Measurements from ENCODE around the gene ANTKMT. TPM values are rescaled to one million over a fixed set of nuclear protein-coding genes. Genes with fewer than 3 reads are reported as not detected.

The ANTKMT gene
- total RNA-seq, 1 experiment from 2014 or later = 49.6 TPM

- intact Hi-C loops (cut with micrococcal nuclease; ENCODE audit: unreplicated experiment) = no loop called here
- CTCF ChIA-PET = no interaction called here
- no peaks in the 10 kb centered on the region for H3K9me3 Mint-ChIP-seq (ENCODE audit: low read depth, unreplicated experiment)
- H3K36me3 Mint-ChIP-seq (ENCODE audit: insufficient read depth, unreplicated experiment) = peaks cover 76% of the 10 kb centered on the region
- peaks cover 22% of the 10 kb centered on the region for H3K4me1 Mint-ChIP-seq (ENCODE audit: low read depth, unreplicated experiment)
- no peak overlapping the region for H3K27ac Mint-ChIP-seq (ENCODE audit: unreplicated experiment)
- no TSS peak for BruUV-seq (replicated peaks)
- DNase-seq = no peak
- no peak for TF ChIP-seq CTCF (IDR thresholded peaks at IDR 0.05; ENCODE audit: unreplicated experiment)
- H3K27me3 Mint-ChIP-seq (ENCODE audit: unreplicated experiment) = no peaks in the 10 kb centered on the region
- no peak overlapping the region for H3K4me3 Mint-ChIP-seq (ENCODE audit: low read depth, unreplicated experiment)
Observed at GRCh38 chr16:678209-678857, 42.6 kb upstream of the ANTKMT start.

GRCh38 chr16:678858-679813 is 41.8 kb upstream of the ANTKMT start:
- H3K4me1 Mint-ChIP-seq (ENCODE audit: low read depth, unreplicated experiment) = peaks cover 22% of the 10 kb centered on the region
- no peaks in the 10 kb centered on the region for H3K27me3 Mint-ChIP-seq (ENCODE audit: unreplicated experiment)
- no peak for DNase-seq
- H3K27ac Mint-ChIP-seq (ENCODE audit: unreplicated experiment) = no peak overlapping the region
- no TSS peak for BruUV-seq (replicated peaks)
- no peak for TF ChIP-seq CTCF (IDR thresholded peaks at IDR 0.05; ENCODE audit: unreplicated experiment)
- H3K4me3 Mint-ChIP-seq (ENCODE audit: low read depth, unreplicated experiment) = peak overlapping the region; percentile 94
- CTCF ChIA-PET = interaction anchor here (0.8 kb wide), 1 partner anchor 13 kb away, joined by 3 read pairs; no protein-coding TSS in a partner anchor
- no peaks in the 10 kb centered on the region for H3K9me3 Mint-ChIP-seq (ENCODE audit: low read depth, unreplicated experiment)
- H3K36me3 Mint-ChIP-seq (ENCODE audit: insufficient read depth, unreplicated experiment) = peaks cover 76% of the 10 kb centered on the region
- intact Hi-C loops (cut with micrococcal nuclease; ENCODE audit: unreplicated experiment) = no loop called here

- no peak for TF ChIP-seq CTCF (IDR thresholded peaks at IDR 0.05; ENCODE audit: unreplicated experiment)
- peak within 1 kb of the TSS; percentile 94 for H3K4me3 Mint-ChIP-seq (ENCODE audit: low read depth, unreplicated experiment)
- peaks cover 22% of the 10 kb centered on the region for H3K4me1 Mint-ChIP-seq (ENCODE audit: low read depth, unreplicated experiment)
- BruUV-seq (replicated peaks) = no TSS peak
- DNase-seq = peak; percentile 93
- no peaks in the 10 kb centered on the region for H3K9me3 Mint-ChIP-seq (ENCODE audit: low read depth, unreplicated experiment)
- H3K36me3 Mint-ChIP-seq (ENCODE audit: insufficient read depth, unreplicated experiment) = peaks cover 78% of the 10 kb centered on the region
- H3K27me3 Mint-ChIP-seq (ENCODE audit: unreplicated experiment) = no peaks in the 10 kb centered on the region
- intact Hi-C loops (cut with micrococcal nuclease; ENCODE audit: unreplicated experiment) = no loop called here
- CTCF ChIA-PET = interaction anchor here (0.7 to 1.2 kb wide), 4 partner anchors 10 to 307 kb away, joined by 3 read pairs; partner anchors contain the start of genes CIAO3 and WDR24
- peak within 1 kb of the TSS; percentile 89 for H3K27ac Mint-ChIP-seq (ENCODE audit: unreplicated experiment)
Observed at GRCh38 chr16:679814-680624, 40.9 kb upstream of the ANTKMT start, which contains the start of gene STUB1. Gene STUB1, plus strand, starts transcription at chr16:680410. Its CDS starts 116 bp downstream, at chr16:680526.

- H3K36me3 Mint-ChIP-seq (ENCODE audit: insufficient read depth, unreplicated experiment) = peaks cover 79% of the 10 kb centered on the region
- CTCF ChIA-PET = interaction anchor here (0.7 to 1.2 kb wide), 3 partner anchors 9 to 306 kb away, joined by 3 read pairs; partner anchors contain the start of genes CIAO3 and WDR24
Observed at GRCh38 chr16:680625-680945, 40.4 kb upstream of the ANTKMT start.

More at GRCh38 chr16:680625-680945, 40.4 kb upstream of the ANTKMT start:
- H3K27ac Mint-ChIP-seq (ENCODE audit: unreplicated experiment) = peak overlapping the region; percentile 89
- no peaks in the 10 kb centered on the region for H3K9me3 Mint-ChIP-seq (ENCODE audit: low read depth, unreplicated experiment)
- no peaks in the 10 kb centered on the region for H3K27me3 Mint-ChIP-seq (ENCODE audit: unreplicated experiment)
- no peak for TF ChIP-seq CTCF (IDR thresholded peaks at IDR 0.05; ENCODE audit: unreplicated experiment)
- H3K4me3 Mint-ChIP-seq (ENCODE audit: low read depth, unreplicated experiment) = peak overlapping the region; percentile 94
- intact Hi-C loops (cut with micrococcal nuclease; ENCODE audit: unreplicated experiment) = no loop called here
- H3K4me1 Mint-ChIP-seq (ENCODE audit: low read depth, unreplicated experiment) = peaks cover 22% of the 10 kb centered on the region
- no TSS peak for BruUV-seq (replicated peaks)
- DNase-seq = no peak

Measured in Calu3 (cell line).